ENCODE measurements around the gene CSNK1A1L.
A peak's percentile ranks its signal among the peaks of the same experiment; 100 is the strongest.

- TF ChIP-seq, protein P1, sequence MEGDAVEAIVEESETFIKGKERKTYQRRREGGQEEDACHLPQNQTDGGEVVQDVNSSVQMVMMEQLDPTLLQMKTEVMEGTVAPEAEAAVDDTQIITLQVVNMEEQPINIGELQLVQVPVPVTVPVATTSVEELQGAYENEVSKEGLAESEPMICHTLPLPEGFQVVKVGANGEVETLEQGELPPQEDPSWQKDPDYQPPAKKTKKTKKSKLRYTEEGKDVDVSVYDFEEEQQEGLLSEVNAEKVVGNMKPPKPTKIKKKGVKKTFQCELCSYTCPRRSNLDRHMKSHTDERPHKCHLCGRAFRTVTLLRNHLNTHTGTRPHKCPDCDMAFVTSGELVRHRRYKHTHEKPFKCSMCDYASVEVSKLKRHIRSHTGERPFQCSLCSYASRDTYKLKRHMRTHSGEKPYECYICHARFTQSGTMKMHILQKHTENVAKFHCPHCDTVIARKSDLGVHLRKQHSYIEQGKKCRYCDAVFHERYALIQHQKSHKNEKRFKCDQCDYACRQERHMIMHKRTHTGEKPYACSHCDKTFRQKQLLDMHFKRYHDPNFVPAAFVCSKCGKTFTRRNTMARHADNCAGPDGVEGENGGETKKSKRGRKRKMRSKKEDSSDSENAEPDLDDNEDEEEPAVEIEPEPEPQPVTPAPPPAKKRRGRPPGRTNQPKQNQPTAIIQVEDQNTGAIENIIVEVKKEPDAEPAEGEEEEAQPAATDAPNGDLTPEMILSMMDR (IDR thresholded peaks at IDR 0.05): peak in 3 of 4 donors; percentile 21 to 27 (median 25)
- TF ChIP-seq POLR2A (IDR thresholded peaks at IDR 0.05): no peak
Measured at GRCh38 chr13:37068962-37069361, 36.5 kb downstream of the CSNK1A1L start.
